ENCODE results near the gene CAPN13.

GRCh38 chr2:30776831-30777635 lies 30.2 kb downstream of the CAPN13 start:
- TF ChIP-seq, protein P1, sequence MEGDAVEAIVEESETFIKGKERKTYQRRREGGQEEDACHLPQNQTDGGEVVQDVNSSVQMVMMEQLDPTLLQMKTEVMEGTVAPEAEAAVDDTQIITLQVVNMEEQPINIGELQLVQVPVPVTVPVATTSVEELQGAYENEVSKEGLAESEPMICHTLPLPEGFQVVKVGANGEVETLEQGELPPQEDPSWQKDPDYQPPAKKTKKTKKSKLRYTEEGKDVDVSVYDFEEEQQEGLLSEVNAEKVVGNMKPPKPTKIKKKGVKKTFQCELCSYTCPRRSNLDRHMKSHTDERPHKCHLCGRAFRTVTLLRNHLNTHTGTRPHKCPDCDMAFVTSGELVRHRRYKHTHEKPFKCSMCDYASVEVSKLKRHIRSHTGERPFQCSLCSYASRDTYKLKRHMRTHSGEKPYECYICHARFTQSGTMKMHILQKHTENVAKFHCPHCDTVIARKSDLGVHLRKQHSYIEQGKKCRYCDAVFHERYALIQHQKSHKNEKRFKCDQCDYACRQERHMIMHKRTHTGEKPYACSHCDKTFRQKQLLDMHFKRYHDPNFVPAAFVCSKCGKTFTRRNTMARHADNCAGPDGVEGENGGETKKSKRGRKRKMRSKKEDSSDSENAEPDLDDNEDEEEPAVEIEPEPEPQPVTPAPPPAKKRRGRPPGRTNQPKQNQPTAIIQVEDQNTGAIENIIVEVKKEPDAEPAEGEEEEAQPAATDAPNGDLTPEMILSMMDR (IDR thresholded peaks at IDR 0.05; ENCODE audit: low read depth, low read length, poor library complexity, severe bottlenecking), result no peak
- TF ChIP-seq EZH2phosphoT487 (IDR thresholded peaks at IDR 0.05; ENCODE audit: borderline replicate concordance, low read length), result no peak
